Thyroid gland (tissue), 4 donors: ENCODE data around the gene MSH4.

ENCODE experiments used
- POLR2A ChIP-seq, 2 donors: fragments of 450-650 bp; IDR thresholded peaks; one replicate each; pipeline ENCODE4 v1.6.1; 2017; ENCODE audit warnings: antibody characterized with exemption in 2 of 2, mild to moderate bottlenecking in 2 of 2, moderate library complexity in 1 of 2
- TF ChIP-seq, protein P1 (sequence below), 6 experiments: fragments of 200-600 bp in 3 of 6; fragments of 450-650 bp in 3 of 6; sonication (generic) in 3 of 6; IDR thresholded peaks; one replicate each; pipeline ENCODE4 v1.5.1; 2016 to 2019; ENCODE audit warnings: antibody characterized with exemption in 6 of 6, mild to moderate bottlenecking in 2 of 6, inconsistent platforms in 1 of 6, moderate library complexity in 1 of 6

DNA sequence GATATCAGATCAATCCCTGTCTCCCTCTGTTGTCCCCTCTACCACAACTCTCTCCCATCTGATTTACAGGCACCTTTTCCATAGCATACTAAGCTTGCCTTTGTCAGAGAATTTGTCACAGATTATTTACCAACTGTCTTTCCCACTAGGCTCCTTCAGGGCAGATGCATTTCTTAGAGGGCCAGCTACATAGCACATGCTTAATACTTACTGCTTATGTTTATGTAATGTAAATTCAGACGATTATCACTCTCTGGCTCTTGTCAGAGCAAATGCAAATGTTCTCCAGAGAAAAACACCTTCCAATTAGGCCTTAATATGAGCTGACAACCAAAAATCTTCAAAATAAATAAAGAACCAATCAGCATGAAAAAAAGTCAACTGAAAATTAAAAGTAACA lies 25.9 kb upstream of the MSH4 start:
- TF ChIP-seq, protein P1, sequence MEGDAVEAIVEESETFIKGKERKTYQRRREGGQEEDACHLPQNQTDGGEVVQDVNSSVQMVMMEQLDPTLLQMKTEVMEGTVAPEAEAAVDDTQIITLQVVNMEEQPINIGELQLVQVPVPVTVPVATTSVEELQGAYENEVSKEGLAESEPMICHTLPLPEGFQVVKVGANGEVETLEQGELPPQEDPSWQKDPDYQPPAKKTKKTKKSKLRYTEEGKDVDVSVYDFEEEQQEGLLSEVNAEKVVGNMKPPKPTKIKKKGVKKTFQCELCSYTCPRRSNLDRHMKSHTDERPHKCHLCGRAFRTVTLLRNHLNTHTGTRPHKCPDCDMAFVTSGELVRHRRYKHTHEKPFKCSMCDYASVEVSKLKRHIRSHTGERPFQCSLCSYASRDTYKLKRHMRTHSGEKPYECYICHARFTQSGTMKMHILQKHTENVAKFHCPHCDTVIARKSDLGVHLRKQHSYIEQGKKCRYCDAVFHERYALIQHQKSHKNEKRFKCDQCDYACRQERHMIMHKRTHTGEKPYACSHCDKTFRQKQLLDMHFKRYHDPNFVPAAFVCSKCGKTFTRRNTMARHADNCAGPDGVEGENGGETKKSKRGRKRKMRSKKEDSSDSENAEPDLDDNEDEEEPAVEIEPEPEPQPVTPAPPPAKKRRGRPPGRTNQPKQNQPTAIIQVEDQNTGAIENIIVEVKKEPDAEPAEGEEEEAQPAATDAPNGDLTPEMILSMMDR (IDR thresholded peaks at IDR 0.05) = no peak
- no peak for TF ChIP-seq POLR2A (IDR thresholded peaks at IDR 0.05)
